Nucleus accumbens (tissue), 56 donors: ENCODE data around the gene ZFAND6.
"Not testable (repeated sequence)": the region's sequence is repeated elsewhere in the genome, so short reads cannot be mapped to it uniquely, and the experiment has no call there.

Experiments
- DNase-seq, 56 donors: peaks; one replicate each; lab custom pipeline; 2025; lab: John Stamatoyannopoulos, UW

Gene ZFAND6

GRCh38 chr15:80093854-80094418 lies 34.5 kb downstream of the ZFAND6 start:
- DNase-seq: peak in 5 of 56 donors; percentile 0 to 12 (median 6)

- no peak for DNase-seq
Observed at GRCh38 chr15:80095511-80095910, 36.0 kb downstream of the ZFAND6 start.

- DNase-seq: no peak
Observed at GRCh38 chr15:80095969-80096368, 36.5 kb downstream of the ZFAND6 start.

- no peak for DNase-seq
Observed at GRCh38 chr15:80098341-80098740, 38.9 kb downstream of the ZFAND6 start.

- no peak for DNase-seq
Observed at GRCh38 chr15:80099241-80099640, 39.8 kb downstream of the ZFAND6 start.

GRCh38 chr15:80099662-80100061 lies 40.2 kb downstream of the ZFAND6 start:
- not testable (repeated sequence) for DNase-seq

- no peak for DNase-seq
Observed at GRCh38 chr15:80100247-80100646, 40.8 kb downstream of the ZFAND6 start.

- DNase-seq: no peak
Observed at GRCh38 chr15:80105193-80105592, 45.7 kb downstream of the ZFAND6 start.

GRCh38 chr15:80105595-80105994 lies 46.1 kb downstream of the ZFAND6 start:
- no peak for DNase-seq

- no peak for DNase-seq
Observed at GRCh38 chr15:80106051-80106450, 46.6 kb downstream of the ZFAND6 start.

- no peak for DNase-seq
Observed at GRCh38 chr15:80107204-80107603, 47.7 kb downstream of the ZFAND6 start.

GRCh38 chr15:80107774-80108173 lies 48.3 kb downstream of the ZFAND6 start:
- DNase-seq: peak in 1 of 56 donors; percentile 3

- DNase-seq: no peak
Observed at GRCh38 chr15:80109388-80109787, 49.9 kb downstream of the ZFAND6 start.

- no peak for DNase-seq
Observed at GRCh38 chr15:80110920-80111319, 51.4 kb downstream of the ZFAND6 start.

- no peak for DNase-seq
Observed at GRCh38 chr15:80114114-80114513, 54.6 kb downstream of the ZFAND6 start.

GRCh38 chr15:80115021-80115420 lies 55.5 kb downstream of the ZFAND6 start:
- no peak for DNase-seq

GRCh38 chr15:80118956-80119355 lies 59.5 kb downstream of the ZFAND6 start:
- DNase-seq: no peak

- no peak for DNase-seq
Observed at GRCh38 chr15:80120636-80121035, 61.2 kb downstream of the ZFAND6 start.

- no peak for DNase-seq
Observed at GRCh38 chr15:80121546-80121945, 62.1 kb downstream of the ZFAND6 start.

GRCh38 chr15:80123034-80123433 lies 63.6 kb downstream of the ZFAND6 start:
- DNase-seq: no peak

GRCh38 chr15:80127253-80127652 lies 67.8 kb downstream of the ZFAND6 start:
- not testable (repeated sequence) for DNase-seq

GRCh38 chr15:80127911-80128310 lies 68.4 kb downstream of the ZFAND6 start:
- no peak for DNase-seq

- no peak for DNase-seq
Observed at GRCh38 chr15:80132382-80132781, 72.9 kb downstream of the ZFAND6 start.
